Stimulated activated CD4-positive, alpha-beta T cell treated with anti-CD3 and anti-CD28 coated beads, Interleukin-2, amount 100 ng/mL, for 24 hours (primary cell): Measurements from ENCODE around the gene SOX6.
"Not testable (repeated sequence)": the region's sequence is repeated elsewhere in the genome, so short reads cannot be mapped to it uniquely, and the experiment has no call there.

ENCODE experiments used
- DNase-seq, 2 donors: peaks; one replicate each; pipeline ENCODE4 v3.0.0-alpha.2; 2020

SOX6 gene

DNA sequence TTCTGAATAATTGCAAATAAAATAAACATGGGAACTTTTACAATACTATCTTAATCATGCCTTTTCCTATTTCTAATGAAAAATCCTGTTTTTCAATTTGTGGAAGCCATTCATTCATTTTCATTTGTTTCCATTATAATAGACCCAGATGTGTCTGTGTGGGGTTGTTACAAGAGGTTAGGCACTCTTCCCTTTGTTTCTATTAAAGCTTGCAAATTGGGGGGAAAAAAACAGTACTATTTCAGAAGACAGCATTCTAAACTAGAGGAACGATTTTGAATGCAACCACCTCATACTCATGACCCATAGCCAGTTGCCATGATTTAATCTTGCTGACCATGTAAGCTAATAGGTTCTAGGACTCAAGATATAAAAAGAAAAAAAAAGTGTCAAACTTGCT is 175.5 kb downstream of the SOX6 start:
- DNase-seq, result no peak

DNA sequence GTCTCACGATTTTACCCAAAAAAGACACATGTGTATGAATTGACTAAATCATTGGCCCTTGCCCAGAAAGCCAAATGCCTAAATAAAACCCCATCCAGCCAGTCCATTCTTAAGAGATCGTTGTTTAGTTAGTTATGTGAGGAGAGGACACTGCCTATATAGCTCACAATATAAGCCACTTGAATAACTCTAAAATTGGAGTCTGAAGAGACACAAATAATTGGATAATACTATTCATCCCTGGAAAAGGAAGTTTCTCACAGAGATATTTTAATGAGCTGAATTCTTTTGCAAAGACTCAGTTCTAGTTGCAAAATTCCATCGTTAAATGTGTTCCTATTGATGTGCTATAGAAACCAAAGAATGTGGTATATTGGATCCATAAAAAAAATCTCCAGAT is 176.7 kb downstream of the SOX6 start:
- DNase-seq, result no peak

DNA sequence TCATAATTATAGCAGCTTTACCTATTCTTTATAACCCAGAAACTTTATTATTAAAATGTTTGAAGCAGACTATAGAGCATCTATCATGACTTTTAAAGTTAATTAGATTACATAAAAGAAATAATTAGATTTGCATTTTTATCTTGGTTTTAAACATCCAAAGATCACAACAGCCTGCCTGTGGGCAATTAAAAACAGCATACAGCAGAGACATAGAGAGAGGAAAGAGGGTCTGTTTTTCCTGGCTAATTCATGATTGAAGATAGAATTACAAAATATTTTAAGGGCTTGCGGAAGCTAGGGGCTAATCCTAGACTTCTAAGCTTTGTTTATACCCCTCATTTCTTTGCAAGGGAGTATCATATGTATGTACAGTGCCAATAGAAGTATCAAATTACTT is 178.1 kb downstream of the SOX6 start:
- no peak for DNase-seq

DNA sequence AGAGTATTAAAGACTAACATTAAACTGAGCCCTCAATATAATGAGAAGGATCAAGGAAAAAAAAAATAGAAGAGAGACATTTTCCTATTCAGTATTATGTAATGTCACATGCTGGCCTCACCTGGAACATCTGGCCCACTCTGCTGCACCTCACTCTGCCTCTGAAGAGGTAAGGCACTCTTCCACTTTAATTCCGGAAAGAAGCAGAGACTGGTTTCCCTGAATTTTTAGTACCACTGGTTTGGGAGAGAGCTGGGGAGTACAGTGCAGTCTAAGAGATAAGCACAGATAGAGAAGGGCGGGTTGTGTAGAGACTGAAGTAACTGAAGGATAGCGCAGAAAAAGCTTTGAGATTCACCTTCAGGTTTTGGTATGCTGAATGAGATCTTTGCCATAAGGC is 178.7 kb downstream of the SOX6 start:
- no peak for DNase-seq

DNA sequence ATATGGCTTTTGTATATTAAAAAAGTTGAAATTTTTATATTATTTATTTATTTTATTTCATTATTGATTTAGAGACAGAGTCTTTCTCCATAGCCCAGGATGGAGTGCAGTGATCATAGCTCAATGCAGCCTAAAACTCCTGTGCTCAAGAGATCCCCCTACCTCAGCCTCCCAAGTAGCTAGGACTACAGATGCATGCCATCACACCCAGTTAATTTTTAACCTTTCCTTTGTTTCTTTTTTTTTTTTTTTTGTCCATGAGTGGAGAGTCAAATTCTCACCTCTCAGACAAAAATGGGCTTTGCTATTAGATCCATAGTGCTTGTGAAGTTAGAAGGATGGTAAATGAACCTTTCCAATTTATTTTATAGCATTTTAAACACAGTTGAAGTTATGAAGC is 182.5 kb downstream of the SOX6 start:
- DNase-seq, result no peak

DNA sequence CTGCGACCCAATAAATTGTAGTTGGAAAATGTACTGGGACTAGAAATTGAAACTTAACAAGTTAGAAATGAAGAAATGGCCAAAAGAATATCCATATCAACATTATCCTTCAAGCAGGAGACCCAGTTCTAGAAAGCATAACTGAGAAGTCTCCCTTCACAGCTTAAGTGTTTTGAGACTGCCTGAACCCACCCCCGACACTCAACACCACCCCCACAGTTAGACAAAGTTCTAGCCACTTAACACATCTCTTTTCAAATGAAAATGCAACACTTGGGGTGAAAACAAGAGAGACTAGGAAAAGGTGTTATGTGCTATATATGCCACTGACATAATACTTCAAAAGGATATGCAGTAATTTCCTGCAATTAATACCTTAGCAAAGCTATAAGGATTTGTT is 184.5 kb downstream of the SOX6 start:
- no peak for DNase-seq

DNA sequence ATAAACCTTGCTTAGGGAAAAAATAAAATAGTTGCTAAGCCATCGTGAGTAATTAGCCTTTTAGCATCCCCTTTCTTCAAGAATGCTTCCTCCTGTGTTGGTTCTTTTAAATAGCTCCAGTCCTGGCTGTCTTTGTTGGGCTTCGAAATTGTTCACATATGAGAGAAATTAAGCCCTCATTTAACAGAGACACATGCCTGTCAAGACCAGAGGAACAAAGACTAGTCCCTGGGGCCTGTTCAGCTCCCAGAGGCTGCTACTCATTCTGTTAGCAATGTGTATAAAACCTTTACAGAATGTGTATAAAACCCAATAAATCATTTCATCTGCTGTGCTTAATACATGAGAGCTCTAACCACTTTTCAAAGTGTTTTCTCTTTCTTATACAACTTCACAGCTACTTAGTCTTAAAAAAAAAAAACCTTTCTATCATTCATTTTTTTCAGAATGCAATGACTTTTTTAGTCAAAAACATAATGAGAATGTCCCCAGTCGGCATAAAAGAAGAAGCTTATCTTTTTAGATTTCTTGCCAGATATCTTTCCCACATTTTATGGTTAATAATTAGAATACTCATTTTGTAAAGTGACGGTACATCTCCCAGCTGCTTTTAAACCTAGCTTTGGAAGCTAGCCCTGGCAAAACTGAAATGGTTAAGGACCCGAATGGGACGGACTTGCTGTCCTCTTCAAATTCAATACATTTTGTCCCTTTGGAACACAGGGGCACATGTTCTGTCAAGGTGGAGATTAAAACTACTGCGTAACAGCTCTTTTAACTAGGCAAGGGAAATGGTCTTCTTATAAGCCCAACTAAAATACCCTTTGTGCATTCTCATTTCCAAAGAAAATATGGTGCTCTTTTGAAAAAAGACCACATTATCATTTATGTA is 186.1 kb downstream of the SOX6 start:
- DNase-seq, result no peak

DNA sequence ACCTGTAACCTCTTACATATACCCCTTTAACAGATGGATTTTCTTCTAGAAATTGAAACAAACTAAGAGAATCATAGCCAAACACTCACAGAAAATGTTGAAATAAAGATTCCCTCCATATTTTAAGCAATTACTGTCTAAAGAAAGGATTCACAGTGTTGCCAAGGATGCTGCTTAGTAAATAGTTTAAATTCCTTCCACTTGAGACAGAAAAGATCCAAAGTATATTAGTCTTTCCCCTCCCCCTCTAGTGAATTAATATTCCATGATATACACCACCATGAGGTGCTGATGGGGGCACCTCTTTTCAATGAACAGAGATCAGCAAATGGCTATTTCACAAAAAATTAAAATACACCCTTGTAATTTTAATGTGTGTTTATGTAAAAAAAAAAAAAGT is 186.8 kb downstream of the SOX6 start:
- no peak for DNase-seq

DNA sequence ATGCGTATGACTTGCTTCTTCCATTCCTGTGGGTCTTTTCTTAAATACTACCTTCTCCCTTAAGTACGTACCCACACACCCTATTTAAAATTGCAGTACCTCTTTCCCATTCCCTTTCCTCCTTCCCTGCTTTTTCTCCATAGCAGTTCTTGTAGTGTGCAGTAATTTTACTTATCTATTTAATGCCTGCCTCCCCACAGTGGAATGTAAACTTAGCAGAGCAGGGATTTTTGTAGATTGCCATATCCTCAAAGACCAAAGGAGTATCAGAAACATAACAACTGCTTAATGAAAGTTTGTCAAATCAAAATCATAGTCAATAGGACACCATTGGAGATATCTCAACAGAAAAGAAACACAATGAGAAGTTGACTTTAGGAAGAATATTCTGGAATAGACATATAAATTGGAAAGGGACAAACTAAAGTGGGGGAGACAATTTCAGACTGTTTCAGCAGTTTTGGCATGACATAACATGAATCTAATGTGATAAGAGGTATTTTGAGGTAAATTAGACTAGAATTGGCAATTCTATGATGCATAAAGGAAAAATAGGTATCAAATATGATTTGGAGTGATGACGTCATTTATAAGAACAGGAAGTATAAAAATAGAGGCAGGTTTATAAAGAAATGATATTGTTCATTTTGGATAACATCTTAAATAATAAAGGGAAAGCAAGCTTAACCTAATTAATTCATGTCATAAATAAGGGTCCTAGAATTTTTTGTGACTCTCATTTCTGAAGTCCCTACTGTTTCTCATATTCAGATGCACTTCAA is 188.4 kb downstream of the SOX6 start:
- DNase-seq, result no peak

DNA sequence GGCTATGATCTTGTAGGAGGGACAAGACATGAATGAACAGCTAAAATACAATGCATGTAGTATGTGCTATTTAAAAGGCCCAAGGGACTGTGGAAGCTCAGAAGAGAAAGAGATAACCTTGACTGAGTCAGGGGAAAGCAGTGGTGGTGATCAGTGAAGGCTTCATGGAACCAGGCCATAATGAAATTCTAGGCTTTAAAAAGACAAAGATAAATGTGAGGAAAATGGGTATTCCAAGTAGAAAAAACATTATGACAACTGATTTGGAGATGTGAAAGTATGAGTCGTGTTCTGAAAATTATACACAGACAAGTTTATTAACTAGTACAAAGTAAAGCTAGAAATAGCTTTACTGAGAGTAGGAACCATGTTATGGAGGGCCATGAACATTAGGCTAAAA is 189.8 kb downstream of the SOX6 start:
- no peak for DNase-seq

DNA sequence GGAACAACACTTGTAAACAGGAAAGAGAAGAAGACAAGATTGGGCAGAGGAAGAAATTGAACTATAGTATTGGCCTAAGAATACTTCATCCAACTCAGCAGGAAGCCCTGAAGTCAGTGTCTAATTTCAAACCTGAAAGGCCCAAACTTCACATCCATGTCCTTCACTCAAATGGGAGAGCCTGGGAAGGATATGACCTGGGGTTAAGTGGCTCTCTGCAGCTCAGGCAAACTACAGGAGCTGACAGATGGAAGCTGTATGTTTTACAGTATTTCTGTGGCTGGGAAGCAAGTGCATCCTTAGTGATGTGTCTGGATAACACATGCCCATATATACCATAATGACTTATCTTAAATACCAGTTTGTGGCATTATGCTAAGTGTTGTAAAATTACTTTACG is 196.2 kb downstream of the SOX6 start:
- no peak for DNase-seq

DNA sequence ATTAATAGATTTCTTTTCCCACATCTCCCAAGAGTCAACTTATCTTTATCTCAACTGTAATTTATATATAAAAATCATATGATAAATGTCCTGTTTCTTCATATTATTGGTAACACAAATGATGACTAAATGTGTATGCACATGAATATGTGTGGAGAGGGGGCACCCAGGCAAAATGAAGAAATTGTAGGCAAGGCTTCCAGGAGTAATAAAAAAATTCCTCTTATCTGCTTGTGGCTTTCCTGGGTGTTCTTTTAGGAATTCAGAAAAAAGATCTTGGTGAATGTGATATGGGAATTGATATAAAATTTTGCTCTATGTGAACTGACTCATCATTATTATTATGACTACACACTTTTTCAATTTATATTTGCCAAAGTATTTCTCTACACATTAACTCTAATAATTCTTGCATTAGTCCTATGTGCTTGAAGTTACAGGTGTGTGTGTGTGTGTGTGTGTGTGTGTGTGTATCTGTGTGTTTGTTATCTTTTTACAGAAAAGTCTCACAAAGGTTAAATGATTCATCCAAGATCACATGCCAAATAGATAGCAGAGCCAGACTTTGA is 197.8 kb downstream of the SOX6 start:
- no peak for DNase-seq

DNA sequence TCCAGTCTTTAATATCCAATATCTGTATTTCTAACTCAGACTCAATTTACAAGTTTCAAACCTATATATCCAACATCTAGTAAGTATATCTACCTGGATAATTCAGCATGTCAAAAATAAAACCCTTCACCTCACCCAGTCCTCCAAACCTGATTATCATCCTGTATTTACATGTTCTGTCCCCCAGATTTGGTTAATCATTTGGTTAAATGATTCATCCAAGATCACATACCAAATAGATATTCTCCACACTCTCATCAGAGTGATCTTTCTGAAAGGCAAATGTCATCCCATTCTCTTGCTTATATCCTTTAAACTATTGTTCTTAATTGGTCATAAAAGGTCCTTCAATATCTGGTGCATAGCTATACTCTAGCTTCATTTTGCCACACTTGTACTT is 199.0 kb downstream of the SOX6 start:
- no peak for DNase-seq

DNA sequence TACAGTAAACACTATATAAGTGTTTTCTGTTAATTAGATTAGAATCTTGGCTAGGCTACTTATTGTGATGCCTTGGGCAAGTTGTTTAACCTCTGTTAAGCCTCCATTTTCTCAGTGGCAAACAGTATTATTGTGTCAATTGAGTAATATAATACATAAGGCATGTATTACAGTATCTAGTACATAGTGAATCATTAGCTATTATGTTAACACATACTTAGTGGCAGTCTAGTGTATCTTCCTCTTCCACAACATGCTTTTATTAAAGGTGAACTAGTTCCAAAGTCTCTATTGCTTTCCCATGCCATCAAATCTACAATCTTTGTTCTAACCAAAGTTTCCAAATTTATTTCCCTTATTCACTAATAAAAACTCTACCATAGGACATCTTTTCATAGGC is 200.9 kb downstream of the SOX6 start:
- DNase-seq, result no peak

DNA sequence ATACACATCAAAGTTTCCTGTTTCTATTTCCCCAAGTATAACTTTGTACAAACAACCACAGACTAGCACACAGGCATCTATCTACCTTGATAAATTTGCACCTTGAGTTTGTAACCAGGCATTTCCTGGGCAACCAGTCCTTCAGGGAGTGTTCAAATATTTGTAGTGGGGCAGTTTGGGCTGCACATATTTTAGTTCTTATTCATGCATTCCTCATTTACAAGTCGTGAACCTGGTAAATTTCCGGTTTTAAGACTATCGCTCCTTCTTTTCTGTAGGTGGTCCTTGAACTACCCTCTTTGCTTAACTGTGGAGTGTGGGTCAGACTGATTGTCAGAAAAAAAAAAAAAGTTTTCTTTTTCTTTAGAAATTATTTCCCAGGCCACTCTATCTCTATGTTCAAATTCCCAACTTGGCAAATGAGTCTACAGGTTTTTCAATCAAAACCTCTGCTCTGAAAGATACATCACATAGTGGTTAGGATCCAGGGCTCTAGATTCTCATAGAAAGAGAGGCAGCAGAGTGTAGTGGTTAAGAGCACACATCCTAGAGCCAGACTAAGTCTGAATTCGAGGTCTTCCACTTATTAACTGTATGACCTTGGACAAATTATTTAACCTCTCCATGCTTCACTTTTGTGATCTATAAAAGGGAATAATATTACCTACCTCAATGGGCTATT is 201.5 kb downstream of the SOX6 start:
- no peak for DNase-seq

DNA sequence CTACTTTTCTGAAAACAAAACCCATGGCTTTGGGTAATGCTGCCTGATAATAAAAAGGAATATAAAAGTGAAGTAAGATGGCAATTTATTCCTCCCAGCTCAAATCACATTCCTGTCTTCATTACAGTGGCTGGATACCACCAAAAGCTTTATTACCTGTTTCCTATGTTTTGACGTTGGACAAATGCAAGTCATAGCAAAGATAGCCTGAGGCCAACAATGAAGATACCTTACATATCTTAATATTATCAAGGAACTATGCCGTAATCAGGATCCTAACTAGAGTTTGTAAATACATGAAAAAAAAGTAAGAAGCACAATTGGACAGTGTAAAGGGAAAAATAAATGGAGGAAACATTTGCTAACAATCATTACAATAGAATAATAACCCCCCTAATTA is 202.4 kb downstream of the SOX6 start:
- DNase-seq, result no peak

DNA sequence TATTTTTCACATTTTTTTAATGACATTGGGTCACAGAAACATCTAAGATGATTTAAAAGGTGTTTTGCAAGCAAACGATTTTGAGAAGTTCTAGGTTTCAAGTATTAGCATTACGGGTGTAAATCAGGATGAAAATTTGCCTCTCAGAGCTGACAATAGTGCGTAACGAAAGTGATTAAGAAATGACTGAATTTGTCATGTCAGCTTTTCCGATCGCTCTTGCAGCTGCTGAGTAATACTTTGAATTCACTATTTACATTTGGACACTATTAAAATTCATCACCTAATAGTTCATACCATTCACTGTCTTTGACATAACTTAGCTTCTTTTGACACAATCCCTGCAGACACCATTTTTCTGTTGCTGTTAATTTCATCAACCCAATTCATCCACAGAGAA is 205.2 kb downstream of the SOX6 start:
- no peak for DNase-seq

DNA sequence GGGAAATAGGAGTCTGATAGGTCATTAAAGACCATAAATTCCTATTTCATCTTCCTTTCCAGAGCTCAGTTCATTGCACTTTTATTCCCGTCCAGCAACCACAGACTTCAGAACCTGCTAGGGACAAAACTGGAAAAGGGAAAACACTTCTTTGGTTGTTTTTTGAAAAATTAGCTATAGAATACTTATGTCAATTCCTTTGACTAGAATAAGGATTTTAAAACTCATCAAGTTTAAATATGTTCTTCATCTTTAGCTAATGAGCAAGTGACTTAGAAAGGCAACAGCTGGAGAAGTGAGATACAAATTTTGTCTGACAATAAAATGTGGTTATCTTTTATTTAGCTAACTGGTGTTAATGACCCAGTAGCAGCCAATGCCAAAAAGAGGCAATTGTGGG is 206.9 kb downstream of the SOX6 start:
- no peak for DNase-seq

DNA sequence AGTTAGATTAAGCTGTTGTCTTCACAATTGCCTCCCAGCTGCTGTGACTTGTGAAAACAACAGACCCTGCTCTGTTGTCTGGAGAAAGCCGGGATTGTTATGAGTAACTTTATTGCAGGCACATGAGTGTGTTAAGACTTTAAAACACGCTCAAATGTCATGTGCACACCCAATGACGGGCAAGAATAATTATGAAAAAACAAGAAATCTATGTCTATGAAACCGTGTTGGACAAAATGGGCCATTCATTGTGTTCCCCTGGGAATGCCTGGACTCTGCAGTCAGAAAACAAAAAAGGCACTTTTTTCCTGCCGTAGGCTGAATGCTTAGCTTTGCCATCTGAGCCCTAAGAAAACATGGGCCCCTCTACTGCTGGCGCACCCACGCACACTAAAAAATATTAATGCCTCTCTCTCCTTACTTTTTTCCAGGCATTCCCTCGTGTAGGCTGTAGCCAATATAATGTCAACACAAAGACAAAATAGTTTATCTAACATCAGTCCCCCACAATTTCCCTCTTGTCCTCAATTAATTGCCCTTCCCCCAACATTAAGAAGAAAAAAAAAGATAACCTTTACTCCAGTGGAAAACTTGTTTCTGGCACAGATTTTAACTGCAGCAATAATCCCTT is 207.9 kb downstream of the SOX6 start:
- no peak for DNase-seq

DNA sequence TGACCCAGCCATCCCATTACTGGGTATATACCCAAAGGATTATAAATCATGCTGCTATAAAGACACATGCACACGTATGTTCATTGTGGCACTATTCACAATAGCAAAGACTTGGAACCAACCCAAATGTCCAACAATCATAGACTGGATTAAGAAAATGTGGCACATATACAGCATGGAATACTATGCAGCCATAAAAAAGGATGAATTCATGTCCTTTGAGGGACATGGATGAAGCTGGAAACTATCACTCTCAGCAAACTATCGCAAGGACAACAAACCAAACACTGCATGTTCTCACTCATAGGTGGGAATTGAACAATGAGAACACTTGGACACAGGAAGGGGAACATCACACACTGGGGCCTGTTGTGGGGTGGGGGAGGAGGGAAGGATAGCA is 209.4 kb downstream of the SOX6 start:
- DNase-seq, result not testable (repeated sequence)

DNA sequence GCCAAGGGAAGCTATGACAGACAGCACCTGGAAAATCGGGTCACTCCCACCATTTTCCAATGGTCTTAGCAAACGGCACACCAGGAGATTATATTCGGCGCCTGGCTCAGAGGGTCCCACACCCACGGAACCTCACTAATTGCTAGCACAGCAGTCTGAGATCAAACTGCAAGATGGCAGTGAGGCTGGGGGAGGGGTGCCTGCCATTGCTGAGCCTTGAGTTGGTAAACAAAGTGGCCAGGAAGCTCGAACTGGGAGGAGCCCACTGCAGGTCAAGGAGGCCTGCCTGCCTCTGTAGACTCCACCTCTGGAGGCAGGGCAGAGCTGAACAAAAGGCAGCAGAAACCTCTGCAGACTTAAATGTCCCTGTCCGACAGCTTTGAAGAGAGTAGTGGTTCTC is 214.7 kb downstream of the SOX6 start:
- not testable (repeated sequence) for DNase-seq

DNA sequence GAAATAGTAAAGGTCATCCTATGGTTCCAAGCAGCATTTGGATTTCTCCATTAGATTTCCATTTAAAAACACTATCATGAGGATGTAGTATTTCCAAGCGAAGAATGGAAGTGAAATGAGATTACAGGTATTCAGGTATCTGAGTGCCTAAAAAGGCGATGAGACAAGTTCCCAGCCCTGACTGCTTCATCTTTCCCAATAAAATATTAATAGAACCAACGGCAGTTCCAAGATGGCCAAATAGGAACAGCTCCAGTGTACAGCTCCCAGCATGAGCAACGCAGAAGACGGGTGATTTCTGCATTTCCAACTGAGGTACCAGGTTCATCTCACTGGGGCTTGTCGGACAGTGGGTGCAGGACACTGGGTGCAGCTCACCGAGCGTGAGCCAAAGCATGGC is 215.2 kb downstream of the SOX6 start:
- not testable (repeated sequence) for DNase-seq
